ENCODE data around the gene RAET1G.

- TF ChIP-seq JUN (IDR thresholded peaks at IDR 0.05; ENCODE audit: borderline replicate concordance, low read depth, low read length) (no peak), JUN (CRISPR knock-in tag; IDR thresholded peaks at IDR 0.05; ENCODE audit: borderline replicate concordance) (no peak), SMAD3 (CRISPR knock-in tag; conservative IDR thresholded peaks at IDR 0.05) (no peak), MXI1 (IDR thresholded peaks at IDR 0.05; ENCODE audit: low read depth, low read length) (no peak), SIX5 (IDR thresholded peaks at IDR 0.05; ENCODE audit: borderline replicate concordance in 1 of 2, insufficient read depth in 1 of 2, low read depth in 1 of 2, low read length in 2 of 2) (no peak)
These were observed 38.3 kb downstream of the RAET1G start for GRCh38 chr6:149884617-149885016.
